ENCODE data around the gene RHBDF2. TPM values are rescaled to one million over a fixed set of nuclear protein-coding genes. Genes with fewer than 3 reads are reported as not detected.
A peak's percentile ranks its signal among the peaks of the same experiment; 100 is the strongest.

RHBDF2 gene
- total RNA-seq (482 and 509 TPM in 2 replicates), polyA plus RNA-seq (276 and 288 TPM in 2 replicates), polyA minus RNA-seq (394 and 422 TPM in 2 replicates)
- 140 TPM for total RNA-seq (2013)

GRCh38 chr17:76501018-76501826, at the start of gene RHBDF2:
Gene RHBDF2, minus strand, starts transcription at chr17:76501423. Its CDS starts 19,899 bp downstream, at chr17:76481524.
- Histone ChIP-seq H3K9ac (ENCODE audit: low read length) (peak within 1 kb of the TSS; percentile 86), H3K27ac (ENCODE audit: low read length in 2 of 2) (peak within 1 kb of the TSS; percentile 78 to 94), H2AFZ (ENCODE audit: insufficient read depth, low read depth, low read length, poor library complexity, severe bottlenecking) (peak within 1 kb of the TSS; percentile 82), H4K20me1 (ENCODE audit: control insufficient read depth, insufficient read depth, low read length, poor library complexity, severe bottlenecking) (peaks cover 25% of the 10 kb centered on the region), H3K27me3 (replicated peaks in 1 of 4; ENCODE audit: control extremely low read depth in 1 of 4, control insufficient read depth in 3 of 4, insufficient read depth in 4 of 4, low read length in 3 of 4) (no peaks in the 10 kb centered on the region), H3K79me2 (ENCODE audit: control insufficient read depth, insufficient read depth, low read length) (peaks cover 78% of the 10 kb centered on the region), H3K9me3 (ENCODE audit: control extremely low read depth in 1 of 3, control insufficient read depth in 2 of 3, insufficient read depth in 1 of 3, low read length in 2 of 3) (no peaks in the 10 kb centered on the region), H3K4me3 (ENCODE audit: control extremely low read depth in 1 of 5, extremely low read depth in 1 of 5, insufficient read depth in 1 of 5, low read depth in 2 of 5, low read length in 4 of 5) (peak within 1 kb of the TSS; percentile 46 to 97 (median 95)), H3K36me3 (replicated peaks in 1 of 2; ENCODE audit: control extremely low read depth in 1 of 2, control insufficient read depth in 1 of 2, extremely low read depth in 1 of 2, insufficient read depth in 2 of 2, low read length in 1 of 2) (peaks cover 0 to 33% of the 10 kb centered on the region in 2 experiments), H3K4me2 (replicated peaks; ENCODE audit: low read depth, low read length, poor library complexity, severe bottlenecking) (peak within 1 kb of the TSS; percentile 82), H3K4me1 (ENCODE audit: control insufficient read depth in 2 of 2, insufficient read depth in 2 of 2, low read length in 2 of 2) (peaks cover 38 to 63% of the 10 kb centered on the region in 2 donors)
- peaks cover 56% of the 10 kb centered on the region for H3K4me1 Mint-ChIP-seq
- CTCF ChIA-PET = interaction anchor here (0.6 to 20.8 kb wide), 22 partner anchors 10 to 1881 kb away, joined by 3 to 442 read pairs (median 4); partner anchors contain the start of gene AANAT
- POLR2A ChIA-PET = interaction anchor here (0.6 to 22.8 kb wide), 11 partner anchors 19 to 93 kb away, joined by 3 to 478 read pairs (median 4); partner anchors contain the start of genes AANAT and UBE2O
- under 1% methylated on average over 72 of the region's 72 CpGs for WGBS (ENCODE audit: insufficient coverage)
- H3K4me3 Mint-ChIP-seq = peak within 1 kb of the TSS; percentile 97
- intact Hi-C loops (cut with micrococcal nuclease) = loop anchor here (1.0 kb wide), 4 partner anchors 8 to 147 kb away; partner anchors contain the start of gene UBE2O
- H3K27ac Mint-ChIP-seq = peak within 1 kb of the TSS; percentile 99
- no peak for TF ChIP-seq EZH2 (IDR thresholded peaks at IDR 0.05; ENCODE audit: borderline replicate concordance, insufficient read depth, low read depth, low read length, poor library complexity, severe bottlenecking)
- no peak for TF ChIP-seq CTCF (IDR thresholded peaks at IDR 0.05)
- no peaks in the 10 kb centered on the region for H3K9me3 Mint-ChIP-seq (ENCODE audit: insufficient read depth)
- no peaks in the 10 kb centered on the region for H3K27me3 Mint-ChIP-seq
- DNase-seq (peak; percentile 95), ATAC-seq (ENCODE audit: low read depth) (peak; percentile 85)

All from B cell (primary cell).